Measurements from ENCODE around the gene LPP. TPM values are rescaled to one million over a fixed set of nuclear protein-coding genes. Genes with fewer than 3 reads are reported as not detected.

The LPP gene
- total and polyA plus RNA-seq, 2 donors (not counting 1 experiment from before 2014, with no cell fraction given) = 7.6 to 81.7 TPM

DNA sequence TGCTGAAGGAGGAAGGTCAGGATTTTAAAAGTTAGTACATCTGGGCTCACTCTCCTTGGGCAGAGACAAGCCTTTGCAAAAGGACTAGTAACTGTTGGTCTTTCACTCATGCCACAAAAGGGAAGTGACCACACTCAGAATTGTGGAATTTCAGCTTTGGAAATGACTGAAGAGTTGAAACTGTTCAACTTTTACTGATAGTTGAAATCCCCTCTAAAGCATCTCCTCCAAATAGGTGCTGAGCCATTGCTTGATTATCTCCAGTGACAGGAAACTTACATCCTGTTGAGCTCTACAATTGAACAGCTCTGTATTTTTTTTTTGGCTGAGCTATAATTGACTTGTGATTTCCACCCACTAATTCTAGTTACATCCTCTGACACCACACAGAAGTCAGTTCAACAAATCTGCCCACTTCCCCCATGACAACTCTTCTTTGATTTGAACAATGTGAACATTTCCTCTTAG, 763.0 kb downstream of the LPP start:
- Mint-ChIP-seq H3K4me1 (peaks cover 26% of the 10 kb centered on the region), H3K27ac (peak overlapping the region; percentile 47), H3K27me3 (no peaks in the 10 kb centered on the region), H3K9me3 (ENCODE audit: insufficient read depth) (no peaks in the 10 kb centered on the region), H3K4me3 (peak overlapping the region; percentile 40)
- no peaks in the 10 kb centered on the region for H3K27me3 ChIP-seq (replicated peaks in 1 of 4; ENCODE audit: control extremely low read depth in 1 of 4, control insufficient read depth in 3 of 4, insufficient read depth in 4 of 4, low read length in 3 of 4)
- DNase-seq (peak; percentile 27), ATAC-seq (ENCODE audit: low read depth) (peak; percentile 47)
- H3K4me2 ChIP-seq (replicated peaks; ENCODE audit: low read depth, low read length, poor library complexity, severe bottlenecking) = peak overlapping the region; percentile 49
- peaks cover 0 to 2% (median 0%) of the 10 kb centered on the region in 3 donors for H3K9me3 ChIP-seq (ENCODE audit: control extremely low read depth in 1 of 3, control insufficient read depth in 2 of 3, insufficient read depth in 1 of 3, low read length in 2 of 3)
- H3K36me3 ChIP-seq (replicated peaks in 1 of 2; ENCODE audit: control extremely low read depth in 1 of 2, control insufficient read depth in 1 of 2, extremely low read depth in 1 of 2, insufficient read depth in 2 of 2, low read length in 1 of 2) = no peaks in the 10 kb centered on the region
- intact Hi-C loops (cut with micrococcal nuclease) = no loop called here
- H4K20me1 ChIP-seq (ENCODE audit: control insufficient read depth, insufficient read depth, low read length, poor library complexity, severe bottlenecking) = no peaks in the 10 kb centered on the region
- peak overlapping the region in 1 of 2 donors; percentile 50 for H3K27ac ChIP-seq (ENCODE audit: low read length in 2 of 2)
- no peaks in the 10 kb centered on the region for H3K79me2 ChIP-seq (ENCODE audit: control insufficient read depth, insufficient read depth, low read length)
- H2AFZ ChIP-seq (ENCODE audit: insufficient read depth, low read depth, low read length, poor library complexity, severe bottlenecking) = no peak overlapping the region
- H3K4me1 ChIP-seq (ENCODE audit: control insufficient read depth in 2 of 2, insufficient read depth in 2 of 2, low read length in 2 of 2) = peaks cover 19 to 20% of the 10 kb centered on the region in 2 donors
- TF ChIP-seq, protein P1, sequence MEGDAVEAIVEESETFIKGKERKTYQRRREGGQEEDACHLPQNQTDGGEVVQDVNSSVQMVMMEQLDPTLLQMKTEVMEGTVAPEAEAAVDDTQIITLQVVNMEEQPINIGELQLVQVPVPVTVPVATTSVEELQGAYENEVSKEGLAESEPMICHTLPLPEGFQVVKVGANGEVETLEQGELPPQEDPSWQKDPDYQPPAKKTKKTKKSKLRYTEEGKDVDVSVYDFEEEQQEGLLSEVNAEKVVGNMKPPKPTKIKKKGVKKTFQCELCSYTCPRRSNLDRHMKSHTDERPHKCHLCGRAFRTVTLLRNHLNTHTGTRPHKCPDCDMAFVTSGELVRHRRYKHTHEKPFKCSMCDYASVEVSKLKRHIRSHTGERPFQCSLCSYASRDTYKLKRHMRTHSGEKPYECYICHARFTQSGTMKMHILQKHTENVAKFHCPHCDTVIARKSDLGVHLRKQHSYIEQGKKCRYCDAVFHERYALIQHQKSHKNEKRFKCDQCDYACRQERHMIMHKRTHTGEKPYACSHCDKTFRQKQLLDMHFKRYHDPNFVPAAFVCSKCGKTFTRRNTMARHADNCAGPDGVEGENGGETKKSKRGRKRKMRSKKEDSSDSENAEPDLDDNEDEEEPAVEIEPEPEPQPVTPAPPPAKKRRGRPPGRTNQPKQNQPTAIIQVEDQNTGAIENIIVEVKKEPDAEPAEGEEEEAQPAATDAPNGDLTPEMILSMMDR (IDR thresholded peaks at IDR 0.05) = no peak
- TF ChIP-seq EZH2 (IDR thresholded peaks at IDR 0.05; ENCODE audit: borderline replicate concordance, insufficient read depth, low read depth, low read length, poor library complexity, severe bottlenecking) = no peak
- H3K4me3 ChIP-seq (ENCODE audit: control extremely low read depth in 1 of 5, extremely low read depth in 1 of 5, insufficient read depth in 1 of 5, low read depth in 2 of 5, low read length in 4 of 5) = peak overlapping the region in 1 of 5 experiments; percentile 24
- POLR2A ChIA-PET = interaction anchor here (0.6 kb wide), 1 partner anchor 912 kb away, joined by 7 read pairs; no protein-coding TSS in a partner anchor
- CTCF ChIA-PET = interaction anchor here (0.8 to 1.8 kb wide), 2 partner anchors 37 to 1177 kb away, joined by 3 to 8 read pairs; no protein-coding TSS in a partner anchor
- H3K9ac ChIP-seq (ENCODE audit: low read length) = peak overlapping the region; percentile 24

- no peaks in the 10 kb centered on the region for H3K79me2 ChIP-seq (ENCODE audit: control insufficient read depth, insufficient read depth, low read length)
- no peak overlapping the region for H3K4me3 ChIP-seq (ENCODE audit: control extremely low read depth in 1 of 5, extremely low read depth in 1 of 5, insufficient read depth in 1 of 5, low read depth in 2 of 5, low read length in 4 of 5)
- no CpG with 5 or more reads among the region's 2 CpGs for WGBS (ENCODE audit: insufficient coverage)
- intact Hi-C loops (cut with micrococcal nuclease) = no loop called here
- no peaks in the 10 kb centered on the region for H3K36me3 ChIP-seq (replicated peaks in 1 of 2; ENCODE audit: control extremely low read depth in 1 of 2, control insufficient read depth in 1 of 2, extremely low read depth in 1 of 2, insufficient read depth in 2 of 2, low read length in 1 of 2)
- ChIA-PET POLR2A (no interaction called here), CTCF (interaction anchor here (0.9 to 1.8 kb wide), 3 partner anchors 36 to 1177 kb away, joined by 3 to 8 read pairs (median 3); no protein-coding TSS in a partner anchor)
- no peaks in the 10 kb centered on the region for H3K27me3 ChIP-seq (replicated peaks in 1 of 4; ENCODE audit: control extremely low read depth in 1 of 4, control insufficient read depth in 3 of 4, insufficient read depth in 4 of 4, low read length in 3 of 4)
- no peaks in the 10 kb centered on the region for H4K20me1 ChIP-seq (ENCODE audit: control insufficient read depth, insufficient read depth, low read length, poor library complexity, severe bottlenecking)
- H3K9me3 Mint-ChIP-seq (ENCODE audit: insufficient read depth) = no peaks in the 10 kb centered on the region
- H3K4me1 ChIP-seq (ENCODE audit: control insufficient read depth in 2 of 2, insufficient read depth in 2 of 2, low read length in 2 of 2) = peaks cover 19 to 20% of the 10 kb centered on the region in 2 donors
- no peak overlapping the region for H3K27ac Mint-ChIP-seq
- H3K9ac ChIP-seq (ENCODE audit: low read length) = no peak overlapping the region
- H3K27ac ChIP-seq (ENCODE audit: low read length in 2 of 2) = no peak overlapping the region
- peaks cover 0 to 1% (median 0%) of the 10 kb centered on the region in 3 donors for H3K9me3 ChIP-seq (ENCODE audit: control extremely low read depth in 1 of 3, control insufficient read depth in 2 of 3, insufficient read depth in 1 of 3, low read length in 2 of 3)
- H2AFZ ChIP-seq (ENCODE audit: insufficient read depth, low read depth, low read length, poor library complexity, severe bottlenecking) = no peak overlapping the region
- TF ChIP-seq, protein P1 (IDR thresholded peaks at IDR 0.05) = no peak
- no peak for TF ChIP-seq EZH2 (IDR thresholded peaks at IDR 0.05; ENCODE audit: borderline replicate concordance, insufficient read depth, low read depth, low read length, poor library complexity, severe bottlenecking)
- H3K4me1 Mint-ChIP-seq = peaks cover 26% of the 10 kb centered on the region
- ATAC-seq (ENCODE audit: low read depth) = no peak
- no peak overlapping the region for H3K4me2 ChIP-seq (replicated peaks; ENCODE audit: low read depth, low read length, poor library complexity, severe bottlenecking)
- DNase-seq = no peak
- peak overlapping the region; percentile 10 for H3K4me3 Mint-ChIP-seq
- no peaks in the 10 kb centered on the region for H3K27me3 Mint-ChIP-seq
These were observed 764.1 kb downstream of the LPP start for GRCh38 chr3:188918093-188918492.
